Glutamatergic neuron (in vitro differentiated cells): ENCODE results near the gene PGLYRP3. TPM values are rescaled to one million over a fixed set of nuclear protein-coding genes. Genes with fewer than 3 reads are reported as not detected.
"Not testable (repeated sequence)": the region's sequence is repeated elsewhere in the genome, so short reads cannot be mapped to it uniquely, and the experiment has no call there.

Experiments
- DNase-seq: peaks from one replicate; pipeline ENCODE4 v3.0.0; 2022
- H3K27ac Mint-ChIP-seq: one replicate; pipeline ENCODE4 v1.8.0; 2020; ENCODE audit warnings: mild to moderate bottlenecking, mixed read lengths, inconsistent platforms; ENCODE audit not compliant: unreplicated experiment
- H3K27me3 Mint-ChIP-seq: one replicate; pipeline ENCODE4 v1.8.0; 2020; ENCODE audit warnings: mild to moderate bottlenecking, moderate library complexity, mixed read lengths, inconsistent platforms; ENCODE audit not compliant: unreplicated experiment
- H3K36me3 Mint-ChIP-seq: one replicate; pipeline ENCODE4 v1.8.0; 2020; ENCODE audit warnings: mild to moderate bottlenecking, mixed read lengths, inconsistent platforms; ENCODE audit not compliant: unreplicated experiment
- H3K4me1 Mint-ChIP-seq: one replicate; pipeline ENCODE4 v1.8.0; 2020; ENCODE audit warnings: mild to moderate bottlenecking, low read depth, mixed read lengths, inconsistent platforms; ENCODE audit not compliant: unreplicated experiment
- H3K4me3 Mint-ChIP-seq: one replicate; pipeline ENCODE4 v1.8.0; 2020; ENCODE audit warnings: mild to moderate bottlenecking, mixed read lengths, inconsistent platforms; ENCODE audit not compliant: unreplicated experiment
- H3K9me3 Mint-ChIP-seq: one replicate; pipeline ENCODE4 v1.8.0; 2020; ENCODE audit warnings: mild to moderate bottlenecking, moderate library complexity, mixed read lengths, inconsistent platforms; ENCODE audit not compliant: unreplicated experiment
- CTCF ChIP-seq: fragments of 200-600 bp; sonication (generic); IDR thresholded peaks from one replicate; pipeline ENCODE4 v1.5.0; 2021; ENCODE audit not compliant: partially characterized antibody, unreplicated experiment
- total RNA-seq: library from RNA; stranded (reverse); fragmentation: NEBNext Ultra II Directional; extraction: Animal tissue kit (Norgen Biotek cat#: 25700); gene quantifications from one replicate; pipeline ENCODE4 v1.2.1, GENCODE V29; 2021; ENCODE audit not compliant: unreplicated experiment

The PGLYRP3 gene
- total RNA-seq, 1 donor from 2014 or later: not detected

GRCh38 chr1:153324912-153325311, 12.2 kb upstream of the PGLYRP3 start:
- Mint-ChIP-seq H3K4me1 (no peaks in the 10 kb centered on the region), H3K27me3 (peaks cover 1% of the 10 kb centered on the region), H3K27ac (no peak overlapping the region), H3K4me3 (no peak overlapping the region), H3K36me3 (peaks cover 5% of the 10 kb centered on the region), H3K9me3 (no peaks in the 10 kb centered on the region)
- no peak for DNase-seq
- TF ChIP-seq CTCF: no peak

- Mint-ChIP-seq H3K4me3 (no peak overlapping the region), H3K36me3 (peaks cover 5% of the 10 kb centered on the region), H3K4me1 (no peaks in the 10 kb centered on the region), H3K27ac (no peak overlapping the region), H3K27me3 (peaks cover 1% of the 10 kb centered on the region), H3K9me3 (no peaks in the 10 kb centered on the region)
- no peak for DNase-seq
- no peak for TF ChIP-seq CTCF
These were observed 9.8 kb upstream of the PGLYRP3 start for GRCh38 chr1:153322568-153322967.

GRCh38 chr1:153318145-153318544, 5.4 kb upstream of the PGLYRP3 start:
- H3K27ac Mint-ChIP-seq, H3K9me3 Mint-ChIP-seq, H3K4me3 Mint-ChIP-seq, H3K36me3 Mint-ChIP-seq, DNase-seq, H3K4me1 Mint-ChIP-seq, H3K27me3 Mint-ChIP-seq: not testable (repeated sequence)

GRCh38 chr1:153316013-153316412, 3.3 kb upstream of the PGLYRP3 start:
- not testable (repeated sequence) for H3K9me3 Mint-ChIP-seq

GRCh38 chr1:153314388-153314787, 1.6 kb upstream of the PGLYRP3 start:
- H3K9me3 Mint-ChIP-seq, DNase-seq, H3K27me3 Mint-ChIP-seq, H3K36me3 Mint-ChIP-seq, H3K4me3 Mint-ChIP-seq, H3K4me1 Mint-ChIP-seq, H3K27ac Mint-ChIP-seq: not testable (repeated sequence)

More at GRCh38 chr1:153316013-153316412, 3.3 kb upstream of the PGLYRP3 start:
- DNase-seq, H3K4me1 Mint-ChIP-seq, H3K27ac Mint-ChIP-seq, H3K27me3 Mint-ChIP-seq, H3K36me3 Mint-ChIP-seq, H3K4me3 Mint-ChIP-seq: not testable (repeated sequence)

GRCh38 chr1:153313288-153313687, 536 bp upstream of the PGLYRP3 start:
- no peak overlapping the region for H3K27ac Mint-ChIP-seq
- no peak for DNase-seq
- no peaks in the 10 kb centered on the region for H3K4me1 Mint-ChIP-seq
- H3K4me3 Mint-ChIP-seq: no peak overlapping the region
- no peaks in the 10 kb centered on the region for H3K36me3 Mint-ChIP-seq
- H3K27me3 Mint-ChIP-seq: peaks cover 2% of the 10 kb centered on the region
- no peak for TF ChIP-seq CTCF
- peaks cover 4% of the 10 kb centered on the region for H3K9me3 Mint-ChIP-seq

- TF ChIP-seq CTCF: no peak
- DNase-seq: no peak
- Mint-ChIP-seq H3K27me3 (peaks cover 6% of the 10 kb centered on the region), H3K27ac (no peak overlapping the region), H3K36me3 (no peaks in the 10 kb centered on the region), H3K4me3 (no peak overlapping the region), H3K4me1 (no peaks in the 10 kb centered on the region), H3K9me3 (peaks cover 4% of the 10 kb centered on the region)
These were observed 2.2 kb downstream of the PGLYRP3 start for GRCh38 chr1:153310526-153310925.
